Keratinocyte (primary cell): ENCODE data around the gene ADARB2. TPM values are rescaled to one million over a fixed set of nuclear protein-coding genes. Genes with fewer than 3 reads are reported as not detected.

Experiments
- DNase-seq: peaks from one replicate; pipeline ENCODE4 v3.0.0-alpha.2; 2011; ENCODE audit warnings: low read depth, missing footprints, low spot score
- FAIRE-seq: peaks from 2 replicates; lab custom pipeline; 2011; peaks lifted over from hg19 to GRCh38; lab: Jason Lieb, UNC
- H2AFZ ChIP-seq: 2 replicates; pipeline ENCODE4 v1.6.0; 2012; ENCODE audit warnings: low read length, control low read depth, inconsistent platforms; ENCODE audit not compliant: control insufficient read depth
- H3K27ac ChIP-seq: 2 replicates; pipeline ENCODE4 v1.5.1; 2011; ENCODE audit warnings: low read length; ENCODE audit not compliant: control insufficient read depth, insufficient read depth
- H3K27me3 ChIP-seq: 3 replicates; pipeline ENCODE4 v1.6.0; 2011; ENCODE audit warnings: low read length; ENCODE audit not compliant: control insufficient read depth, insufficient read depth; ENCODE audit errors: extremely low read depth
- H3K36me3 ChIP-seq, 2 experiments: 2 replicates in 1 of 2; 3 replicates in 1 of 2; pipeline ENCODE4 v1.5.1; 2011; ENCODE audit warnings: low read length in 2 of 2, mild to moderate bottlenecking in 1 of 2; ENCODE audit not compliant: control insufficient read depth in 2 of 2, insufficient read depth in 2 of 2; ENCODE audit errors: extremely low read depth in 1 of 2
- H3K4me1 ChIP-seq: 3 replicates; pipeline ENCODE4 v1.5.1; 2011; ENCODE audit warnings: low read length; ENCODE audit not compliant: control insufficient read depth, insufficient read depth; ENCODE audit errors: extremely low read depth
- H3K4me2 ChIP-seq: 3 replicates; pipeline ENCODE4 v1.6.0; 2011; ENCODE audit warnings: low read depth, low read length; ENCODE audit not compliant: control insufficient read depth, insufficient read depth; ENCODE audit errors: extremely low read depth
- H3K4me3 ChIP-seq, 3 experiments: fragments of 200-600 bp in 1 of 3; sonication (generic) in 1 of 3; 2 replicates in 2 of 3; 3 replicates in 1 of 3; pipeline ENCODE4 v1.5.1; 2011 to 2016; ENCODE audit warnings: low read length in 3 of 3, mild to moderate bottlenecking in 3 of 3, control low read depth in 2 of 3, inconsistent platforms in 1 of 3, low read depth in 1 of 3, mixed read lengths in 1 of 3, mixed run types in 1 of 3, moderate library complexity in 1 of 3; ENCODE audit not compliant: control insufficient read depth in 2 of 3, insufficient read depth in 2 of 3; ENCODE audit errors: extremely low read depth in 1 of 3
- H3K79me2 ChIP-seq: 2 replicates; pipeline ENCODE4 v1.6.0; 2012; ENCODE audit warnings: low read length; ENCODE audit not compliant: control insufficient read depth, insufficient read depth
- H3K9ac ChIP-seq: 3 replicates; pipeline ENCODE4 v1.6.0; 2011; ENCODE audit warnings: low read length; ENCODE audit not compliant: control insufficient read depth, insufficient read depth; ENCODE audit errors: extremely low read depth
- H3K9me1 ChIP-seq: 3 replicates; pipeline ENCODE4 v1.6.0; 2011; ENCODE audit warnings: low read length; ENCODE audit not compliant: control insufficient read depth, insufficient read depth; ENCODE audit errors: extremely low read depth
- H3K9me3 ChIP-seq: 2 replicates; pipeline ENCODE4 v1.5.1; 2012; ENCODE audit warnings: low read depth, low read length; ENCODE audit not compliant: control insufficient read depth
- H4K20me1 ChIP-seq: 3 replicates; pipeline ENCODE4 v1.6.0; 2011; ENCODE audit warnings: low read length; ENCODE audit not compliant: control insufficient read depth, insufficient read depth; ENCODE audit errors: extremely low read depth
- CTCF ChIP-seq, 3 experiments: IDR thresholded peaks in 1 of 3; conservative IDR thresholded peaks in 1 of 3; optimal IDR thresholded peaks in 1 of 3; 2 replicates in 2 of 3; 3 replicates in 1 of 3; pipeline versions ENCODE3 to v1.5.1; 2011; ENCODE audit warnings: low read length in 3 of 3, mild to moderate bottlenecking in 3 of 3, moderate library complexity in 2 of 3, control low read depth in 1 of 3, inconsistent platforms in 1 of 3; ENCODE audit not compliant: insufficient read depth in 2 of 3; ENCODE audit errors: extremely low read depth in 1 of 3
- EZH2 ChIP-seq: IDR thresholded peaks from one replicate; pipeline ENCODE4 v1.6.1; 2012; ENCODE audit warnings: inconsistent platforms, mild to moderate bottlenecking, low read length, moderate library complexity
- dilution Hi-C: fragments of 300-500 bp; cut with MboI; formaldehyde crosslinking; loops from one replicate; pipeline ENCODE4 v1.7.0; 2020; ENCODE audit warnings: low sequenced_read_pairs; ENCODE audit not compliant: extremely low pct_ligation_motif_present
- polyA plus RNA-seq, 5 experiments: library from polyadenylated mRNA; depleted of rRNA in 3 of 5; stranded (reverse) in 3 of 5; stranded (forward) in 1 of 5; unstranded in 1 of 5; fragments of >200 nt; gene quantifications; 1 replicate in 1 of 5; 2 replicates in 3 of 5; 3 replicates in 1 of 5; pipeline versions ENCODE4 v1.2.1 to v1.2.3, GENCODE V29; 2011 to 2012; ENCODE audit warnings: missing spikeins in 2 of 5, low read depth in 1 of 5, low replicate concordance in 1 of 5

ADARB2 gene
- polyA plus RNA-seq, 1 donor (not counting 4 experiments of a cell fraction or from before 2014, with no cell fraction given) = not detected

- Histone ChIP-seq H3K9me1 (no peaks in the 10 kb centered on the region), H3K9ac (no peak overlapping the region), H4K20me1 (no peaks in the 10 kb centered on the region), H3K9me3 (no peaks in the 10 kb centered on the region), H3K36me3 (no peaks in the 10 kb centered on the region), H3K4me2 (no peak overlapping the region), H2AFZ (no peak overlapping the region), H3K4me1 (no peaks in the 10 kb centered on the region), H3K79me2 (no peaks in the 10 kb centered on the region), H3K27me3 (no peaks in the 10 kb centered on the region), H3K4me3 (no peak overlapping the region), H3K27ac (no peak overlapping the region)
- FAIRE-seq (no peak), DNase-seq (no peak)
- TF ChIP-seq CTCF (optimal IDR thresholded peaks at IDR 0.05 in 1 of 3, IDR thresholded peaks at IDR 0.05 in 1 of 3, conservative IDR thresholded peaks at IDR 0.05 in 1 of 3; ENCODE audit: extremely low read depth in 1 of 3, insufficient read depth in 2 of 3, low read length in 3 of 3) (no peak), EZH2 (no peak)
- dilution Hi-C loops = no loop called here
These were observed 505.0 kb downstream of the ADARB2 start for GRCh38 chr10:1232164-1232911.

- DNase-seq (no peak), FAIRE-seq (no peak)
- H3K27me3 ChIP-seq = no peaks in the 10 kb centered on the region
- H4K20me1 ChIP-seq = no peaks in the 10 kb centered on the region
- H3K4me1 ChIP-seq = no peaks in the 10 kb centered on the region
- no peaks in the 10 kb centered on the region for H3K9me3 ChIP-seq
- H3K4me3 ChIP-seq = no peak overlapping the region
- no peaks in the 10 kb centered on the region for H3K9me1 ChIP-seq
- no peak overlapping the region for H3K27ac ChIP-seq
- H2AFZ ChIP-seq = no peak overlapping the region
- no peak overlapping the region for H3K9ac ChIP-seq
- no peaks in the 10 kb centered on the region for H3K36me3 ChIP-seq
- TF ChIP-seq CTCF (optimal IDR thresholded peaks at IDR 0.05 in 1 of 3, IDR thresholded peaks at IDR 0.05 in 1 of 3, conservative IDR thresholded peaks at IDR 0.05 in 1 of 3; ENCODE audit: extremely low read depth in 1 of 3, insufficient read depth in 2 of 3, low read length in 3 of 3) = no peak
- TF ChIP-seq EZH2 = no peak
- H3K4me2 ChIP-seq = no peak overlapping the region
- no peaks in the 10 kb centered on the region for H3K79me2 ChIP-seq
- dilution Hi-C loops = no loop called here
These were observed 506.6 kb downstream of the ADARB2 start for GRCh38 chr10:1230592-1231275.
